GM19324 (cell line): ENCODE results near the gene FTH1.
A peak's percentile ranks its signal among the peaks of the same experiment; 100 is the strongest.

Experiments
- ATAC-seq: cut with Tn5 transposase; IDR thresholded peaks from one replicate; pipeline ENCODE4 v1.9.1; 2021; ENCODE audit warnings: mild to moderate bottlenecking, moderate library complexity; ENCODE audit not compliant: unreplicated experiment, low FRiP score

FTH1 gene

DNA sequence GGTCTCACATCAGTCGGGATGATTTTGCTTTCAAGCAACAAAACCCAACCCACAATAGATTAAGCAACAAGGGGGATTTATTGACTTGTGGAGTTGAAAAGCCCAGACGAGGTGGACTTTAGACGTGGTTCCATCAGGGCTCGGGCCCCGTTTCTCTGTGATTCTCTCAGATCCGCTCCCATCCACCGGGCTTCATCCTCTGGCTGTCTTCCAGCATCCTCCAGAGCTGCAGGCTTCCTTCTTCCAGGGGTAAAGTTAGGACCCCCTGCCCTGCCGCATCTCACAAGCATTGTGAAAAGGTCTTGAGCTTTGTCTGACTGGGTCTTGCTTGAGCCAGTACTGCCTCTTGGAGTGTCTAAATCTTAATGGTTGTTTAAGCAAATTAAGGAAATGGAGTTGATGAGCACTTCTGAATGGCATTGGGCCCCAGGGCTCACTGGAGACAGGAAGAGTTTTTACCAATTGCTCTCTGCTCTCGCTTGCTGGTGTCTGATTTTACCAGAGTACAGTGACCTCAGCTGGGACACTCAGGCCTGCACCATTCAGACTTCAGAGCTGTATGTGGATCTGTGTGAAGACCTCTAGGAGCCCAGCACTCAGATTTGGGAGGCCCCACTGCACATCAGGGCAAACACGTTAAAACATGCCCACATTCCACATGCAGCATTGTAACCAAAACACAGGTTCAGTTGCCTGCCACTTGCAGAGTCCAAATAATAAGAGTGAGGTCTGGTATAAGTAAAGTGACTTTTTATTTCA lies 13.5 kb upstream of the FTH1 start:
- no peak for ATAC-seq

DNA sequence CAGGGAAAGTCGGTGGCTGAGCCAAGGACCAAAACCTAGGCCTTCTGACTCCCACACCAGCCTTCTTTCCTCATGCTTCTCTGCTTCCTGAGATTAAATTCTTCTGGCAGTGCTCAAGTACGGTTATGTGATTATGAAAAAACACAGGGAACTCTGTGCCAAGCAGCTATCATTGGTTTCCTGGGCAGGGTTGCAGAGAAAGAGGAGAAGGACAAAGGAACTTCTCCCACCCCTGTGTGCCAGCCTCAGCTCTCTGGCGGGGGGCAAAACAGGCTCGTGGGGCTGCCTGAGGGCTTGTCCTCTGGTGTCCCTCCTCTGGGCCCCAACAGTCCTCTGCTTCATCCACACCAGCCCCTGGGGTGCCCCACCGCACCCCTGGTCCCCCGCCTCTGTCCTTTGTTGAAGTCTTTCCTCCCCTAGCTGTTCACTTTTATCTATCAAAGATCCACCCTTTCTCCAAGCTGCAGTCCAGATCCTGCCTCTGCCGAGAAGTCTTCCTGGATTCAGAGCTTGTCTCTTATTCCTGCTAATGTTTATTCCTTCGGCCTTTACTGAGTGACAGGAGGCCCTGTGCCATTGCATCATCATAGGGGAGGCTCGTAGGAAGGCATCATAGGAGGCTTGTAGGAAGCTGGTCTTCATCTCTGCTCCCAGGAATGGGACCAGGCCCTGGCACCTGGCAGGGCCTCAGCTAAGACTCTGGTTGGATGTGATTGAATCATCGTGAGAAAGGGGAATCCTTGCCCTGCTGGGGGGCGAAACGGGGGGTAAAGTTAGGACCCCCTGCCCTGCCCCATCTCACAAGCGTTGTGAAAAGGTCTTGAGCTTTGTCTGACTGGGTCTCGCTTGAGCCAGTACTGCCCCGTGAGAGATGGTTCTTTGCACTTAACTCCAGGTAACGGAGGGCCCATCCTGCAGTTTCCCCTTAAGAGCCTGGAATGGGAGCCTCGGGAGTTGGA lies 11.5 kb upstream of the FTH1 start:
- ATAC-seq: no peak

- ATAC-seq: no peak
Measured at GRCh38 chr11:61976813-61977475, 9.5 kb upstream of the FTH1 start.

DNA sequence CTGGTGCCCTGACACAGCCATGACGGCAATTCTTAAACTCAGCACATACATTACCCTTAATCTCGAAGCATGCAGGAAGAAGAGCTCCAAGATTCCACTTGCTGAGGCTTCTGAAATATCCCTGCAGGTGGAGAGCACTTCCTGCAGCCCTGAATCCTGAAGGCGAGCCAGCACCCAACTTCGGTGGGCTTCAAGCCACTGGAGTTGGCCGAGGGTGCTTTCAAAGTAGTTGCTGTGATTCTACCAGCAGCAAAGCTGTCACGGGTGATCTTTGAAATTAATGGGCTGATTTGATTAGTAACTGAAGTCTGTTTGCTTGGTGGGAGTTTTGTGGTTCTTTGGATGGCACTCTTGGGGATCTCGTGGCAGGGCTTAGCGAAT lies 9.0 kb upstream of the FTH1 start:
- ATAC-seq: no peak

DNA sequence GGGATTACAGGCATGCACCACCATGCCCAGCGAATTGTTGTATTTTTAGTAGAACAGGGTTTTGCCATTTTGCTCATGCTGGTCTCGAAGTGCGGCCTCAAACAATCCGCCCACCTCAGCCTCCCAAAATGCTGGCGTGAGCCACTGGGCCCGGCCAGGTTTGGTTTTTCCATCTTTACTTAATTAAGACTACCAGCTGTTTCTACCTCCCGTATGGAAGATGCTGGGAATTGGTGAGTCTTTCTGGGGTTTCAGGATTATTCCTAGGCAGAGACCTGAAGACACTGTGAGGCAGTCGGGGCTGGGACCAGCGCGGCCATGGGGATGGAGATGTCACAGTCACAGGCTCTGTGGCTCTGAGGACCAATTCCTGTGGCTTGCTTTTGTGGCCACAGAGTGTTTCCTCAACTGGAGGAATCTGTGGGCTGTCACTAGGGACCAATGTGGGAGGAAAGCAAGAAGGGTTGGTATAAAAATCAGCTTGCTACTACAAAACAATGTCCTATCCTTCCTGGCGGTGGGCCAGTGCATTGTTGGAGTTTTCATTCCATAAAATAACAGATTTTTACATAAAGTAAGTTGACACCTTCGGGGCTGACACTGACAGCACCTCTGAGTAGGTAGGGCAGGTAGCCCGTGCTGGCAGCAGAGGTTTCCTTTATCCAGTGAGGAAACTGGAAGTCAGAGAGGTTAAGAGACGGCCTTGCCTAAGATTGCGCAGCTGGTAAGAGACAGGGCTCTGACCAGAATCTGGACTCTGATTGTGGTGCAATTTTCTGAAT lies 8.4 kb upstream of the FTH1 start:
- no peak for ATAC-seq

DNA sequence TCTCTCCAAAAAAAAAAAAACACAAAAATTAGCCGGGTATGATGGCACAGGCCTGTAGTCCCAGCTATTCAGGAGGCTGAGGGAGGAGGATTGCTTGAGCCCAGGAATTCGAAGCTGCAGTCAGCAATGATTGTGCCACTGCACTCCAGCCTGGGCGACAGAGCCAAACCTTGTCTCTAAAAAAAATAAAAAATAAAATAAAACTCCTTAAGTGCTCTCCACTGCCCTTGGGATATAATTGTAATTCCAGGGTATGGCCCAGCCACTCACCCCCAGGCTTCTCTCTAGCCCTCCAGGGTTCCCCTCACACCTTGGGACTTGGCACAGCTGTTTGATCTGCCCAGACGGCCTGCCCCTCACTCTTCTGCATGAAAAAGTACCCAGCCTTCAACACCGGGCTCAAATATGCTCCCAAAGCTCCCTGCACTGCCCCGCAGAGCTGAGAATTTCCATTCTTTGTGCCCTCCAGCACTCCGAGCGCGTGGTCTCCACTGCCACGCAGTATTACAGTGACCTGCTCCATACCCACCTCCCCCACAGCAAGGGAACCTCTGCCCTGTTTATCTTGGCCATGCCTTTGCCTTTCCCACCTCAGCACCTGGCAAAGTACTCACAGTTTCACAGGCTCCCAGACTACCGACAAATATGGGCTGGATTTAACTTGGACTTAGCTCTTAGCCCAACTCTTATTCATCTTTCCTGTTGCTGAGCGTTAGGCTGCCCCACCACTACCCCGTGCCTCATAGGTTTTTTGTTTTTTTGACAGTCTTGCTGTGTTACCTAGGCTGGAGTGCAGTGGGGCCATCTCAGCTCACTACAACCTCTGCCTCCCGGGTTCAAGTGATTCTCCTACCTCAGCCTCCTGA lies 7.6 kb upstream of the FTH1 start:
- no peak for ATAC-seq

- no peak for ATAC-seq
Measured at GRCh38 chr11:61973476-61974162, 6.2 kb upstream of the FTH1 start.

- no peak for ATAC-seq
Measured at GRCh38 chr11:61972672-61973475, 5.4 kb upstream of the FTH1 start.

GRCh38 chr11:61972112-61972671 lies 4.8 kb upstream of the FTH1 start:
- no peak for ATAC-seq

DNA sequence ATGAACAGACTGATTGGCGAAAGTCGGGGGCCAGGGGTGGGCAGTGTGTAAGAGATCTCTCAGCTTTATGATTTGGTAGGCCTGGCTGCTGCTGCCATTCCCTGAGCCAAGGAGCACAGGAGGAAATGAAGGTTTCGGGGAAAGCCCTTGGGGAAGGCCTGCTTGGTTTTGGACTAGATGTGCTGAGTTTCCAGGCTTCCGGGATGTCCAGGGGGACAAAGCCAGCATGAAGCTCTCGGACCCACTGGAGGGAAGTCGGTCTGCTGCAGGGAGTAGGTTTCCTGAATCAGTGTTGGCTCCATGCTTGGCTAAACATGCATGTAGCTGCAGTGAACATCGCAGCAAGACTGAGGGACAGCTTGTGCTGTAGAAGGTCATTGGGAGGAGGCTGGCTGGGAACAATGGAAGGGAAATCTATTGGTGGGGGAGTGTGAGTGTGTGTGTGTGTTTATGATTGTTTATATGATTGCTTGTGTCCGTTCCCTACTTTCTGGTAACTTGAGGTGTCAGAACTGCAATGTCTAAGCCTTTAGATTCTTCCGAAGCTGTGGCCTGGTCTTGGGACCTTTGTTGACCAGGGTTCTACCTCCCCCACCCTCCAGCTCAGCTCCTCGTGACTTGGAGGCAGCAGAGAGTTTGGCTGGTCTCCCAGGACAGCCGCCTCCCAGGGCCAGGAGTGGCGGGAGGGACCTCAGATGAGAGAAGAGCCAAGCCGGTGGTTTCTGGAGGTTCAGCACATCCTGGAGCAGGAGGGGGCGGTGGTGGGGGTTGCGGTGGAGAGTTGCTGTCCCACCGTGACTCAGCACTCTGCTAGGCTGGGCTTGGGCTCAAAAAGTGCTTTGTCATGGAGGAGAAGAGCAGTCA lies 4.0 kb upstream of the FTH1 start:
- no peak for ATAC-seq

GRCh38 chr11:61969838-61970662 lies 2.6 kb upstream of the FTH1 start:
- no peak for ATAC-seq

DNA sequence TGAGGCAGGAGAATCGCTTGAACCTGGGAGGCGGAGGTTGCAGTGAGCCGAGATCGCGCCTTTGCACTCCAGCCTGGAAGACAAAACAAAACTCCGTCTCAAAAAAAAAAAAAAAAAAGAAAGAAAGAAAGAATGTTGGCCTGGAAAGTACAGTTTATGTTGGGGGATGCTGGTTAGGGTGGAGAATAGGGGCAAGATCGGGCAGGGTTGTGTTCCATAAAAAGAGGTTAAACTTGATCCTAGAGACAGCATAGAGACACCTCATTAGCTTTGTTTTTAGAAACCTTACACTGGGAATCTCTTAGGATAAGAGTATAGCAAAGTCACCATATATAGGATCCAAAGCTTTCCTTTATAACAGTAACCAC lies 1.9 kb upstream of the FTH1 start:
- ATAC-seq: no peak

DNA sequence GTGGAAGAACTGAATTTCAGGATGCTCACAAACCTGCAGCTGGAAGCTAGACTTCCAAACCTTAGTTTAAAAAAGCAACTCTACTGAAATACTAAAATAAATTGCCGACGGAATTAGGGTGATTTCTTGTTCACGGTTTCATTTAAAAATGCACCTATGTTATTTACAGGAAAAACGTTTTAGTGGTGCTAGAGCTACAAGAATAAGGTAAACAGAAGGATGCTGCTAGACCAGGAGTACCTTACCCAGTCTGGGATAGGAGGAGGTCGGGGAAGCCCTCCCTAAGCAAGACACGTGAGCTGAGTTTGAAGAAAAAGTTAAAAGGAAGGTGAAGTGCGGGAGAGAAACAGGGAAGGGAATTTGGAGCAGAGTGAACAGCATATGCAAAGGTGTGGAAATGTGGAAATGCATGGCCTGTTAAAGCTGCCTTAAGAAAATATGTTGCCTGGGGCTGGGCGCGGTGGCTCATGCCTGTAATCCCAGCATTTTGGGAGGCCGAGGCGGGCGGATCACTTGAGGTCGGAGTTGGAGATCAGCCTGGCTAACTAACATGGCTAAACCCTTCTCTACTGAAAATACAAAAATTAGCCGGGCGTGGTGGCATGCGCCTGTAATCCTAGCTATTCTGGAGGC lies 1.4 kb upstream of the FTH1 start:
- no peak for ATAC-seq

DNA sequence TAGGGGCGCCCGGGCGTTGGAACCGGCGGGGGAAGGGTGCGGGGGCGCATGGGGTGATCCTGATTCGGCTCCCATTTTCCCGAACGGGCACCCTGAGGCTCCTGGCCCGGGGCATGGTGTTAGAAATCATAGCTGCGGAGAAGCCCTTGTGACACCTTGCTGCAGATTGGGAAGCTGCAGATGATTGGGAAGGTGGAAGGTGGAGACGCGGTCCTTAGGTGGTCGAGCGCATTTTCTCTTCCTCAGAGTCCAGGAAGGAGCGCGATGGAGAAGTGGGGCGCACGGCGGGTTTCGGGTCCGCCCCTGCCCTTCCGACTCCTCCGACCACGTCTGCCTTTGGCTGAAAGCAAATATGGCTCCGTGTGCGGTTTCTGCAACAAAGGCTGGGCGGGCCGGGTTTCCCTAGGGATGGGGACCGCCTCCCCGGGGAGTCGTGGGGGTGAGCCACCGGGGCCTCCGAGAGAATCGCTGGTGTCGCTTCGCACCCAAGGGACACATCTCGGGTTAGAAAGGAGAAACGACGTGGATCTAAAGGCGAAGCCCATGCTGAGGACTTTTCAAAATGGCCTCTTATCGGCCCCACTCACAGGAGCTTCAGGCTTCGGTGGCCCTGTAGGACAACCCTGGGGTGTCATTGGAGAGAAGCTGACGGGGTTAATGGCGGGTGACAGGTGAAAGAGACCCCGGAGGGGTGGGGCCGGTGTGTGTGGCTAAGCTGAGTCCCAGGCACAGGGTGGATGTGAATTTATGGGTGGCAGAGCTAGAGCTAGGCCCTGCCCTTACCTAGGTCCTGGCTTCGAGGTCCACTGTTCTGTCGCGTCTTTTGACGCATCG lies 707 bp upstream of the FTH1 start:
- ATAC-seq: peak; percentile 39

DNA sequence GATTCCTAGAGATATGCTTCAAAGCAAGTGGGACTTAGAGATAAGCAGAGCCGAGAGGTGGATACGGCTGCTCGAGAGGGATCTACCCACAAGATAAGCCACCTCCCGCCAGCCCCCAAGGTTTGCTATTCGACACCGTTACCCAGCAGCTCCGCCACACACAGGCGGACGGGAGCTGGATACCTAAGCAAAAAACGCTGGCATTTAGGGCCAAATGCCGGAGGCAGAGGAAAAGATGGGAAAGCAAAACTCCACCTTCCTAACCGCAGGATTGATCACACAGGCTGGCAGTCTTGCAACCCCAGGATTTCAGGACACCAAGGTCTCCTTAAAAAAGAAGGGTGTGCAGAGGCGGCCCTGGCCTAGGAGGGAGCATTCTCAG lies 709 bp downstream of the FTH1 start:
- ATAC-seq: no peak
